Gastroesophageal sphincter (tissue), 3 donors: ENCODE results near the gene FOXB2.

Experiments used
- CTCF ChIP-seq, 4 experiments: fragments of 200-600 bp in 2 of 4; fragments of 450-650 bp in 2 of 4; sonication (generic) in 1 of 4; IDR thresholded peaks; one replicate each; pipeline ENCODE4 v1.5.1; 2017 to 2019; ENCODE audit warnings: antibody characterized with exemption in 4 of 4, mild to moderate bottlenecking in 2 of 4, moderate library complexity in 2 of 4
- EP300 ChIP-seq: sonication (generic); formaldehyde crosslinking; IDR thresholded peaks from one replicate; pipeline ENCODE4 v1.6.1; 2017; ENCODE audit warnings: antibody characterized with exemption, mild to moderate bottlenecking
- POLR2A ChIP-seq, 2 donors: fragments of 450-650 bp; IDR thresholded peaks; one replicate each; pipeline ENCODE4 v1.6.1; 2017; ENCODE audit warnings: antibody characterized with exemption in 2 of 2, mild to moderate bottlenecking in 2 of 2, moderate library complexity in 1 of 2
- POLR2AphosphoS5 ChIP-seq: sonication (generic); formaldehyde crosslinking; IDR thresholded peaks from one replicate; pipeline ENCODE4 v1.6.1; 2017; ENCODE audit warnings: antibody characterized with exemption

GRCh38 chr9:77040340-77040739 lies 20.9 kb downstream of the FOXB2 start:
- TF ChIP-seq CTCF (IDR thresholded peaks at IDR 0.05) (no peak), POLR2A (IDR thresholded peaks at IDR 0.05) (no peak), POLR2AphosphoS5 (no peak), EP300 (no peak)
